Hippocampal formation (tissue), 2 donors: Measurements from ENCODE around the gene ZNF408.

Experiments
- DNase-seq, 2 donors: peaks; one replicate each; lab custom pipeline; 2025; lab: John Stamatoyannopoulos, UW

The ZNF408 gene

DNA sequence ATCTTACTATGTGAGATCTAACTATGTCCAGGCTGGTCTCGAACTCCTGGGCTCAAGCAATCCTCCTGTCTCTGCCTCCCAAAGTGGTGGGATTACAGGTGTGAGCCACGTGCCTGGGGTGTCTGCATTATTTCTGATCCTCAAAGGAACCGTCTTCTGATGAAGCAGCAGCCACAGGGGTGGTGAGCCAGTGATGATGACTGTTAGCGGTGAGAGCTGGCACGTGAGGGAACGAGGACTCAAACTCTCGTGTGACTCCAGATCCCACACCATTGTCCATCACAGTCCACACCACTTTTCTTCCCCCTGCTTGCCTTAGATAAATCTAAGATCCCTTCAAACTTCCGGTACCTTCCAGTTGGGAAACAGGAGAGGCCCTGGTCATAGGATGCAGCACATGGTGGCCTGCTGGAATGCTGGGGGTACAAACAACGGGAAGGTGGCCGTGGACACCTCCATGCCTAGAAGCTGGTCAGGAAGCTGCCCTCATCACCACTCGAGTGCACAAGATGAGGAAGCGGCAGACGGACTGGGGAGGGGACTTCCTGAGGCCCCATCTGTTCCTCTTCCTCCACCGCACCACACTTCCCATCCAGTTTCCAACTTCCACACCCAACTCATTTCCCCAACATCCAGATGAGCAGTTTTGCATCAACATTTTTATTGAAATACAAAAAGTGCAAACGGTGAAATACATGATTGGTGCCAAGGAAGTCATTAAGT is 24.2 kb upstream of the ZNF408 start:
- DNase-seq: no peak

DNA sequence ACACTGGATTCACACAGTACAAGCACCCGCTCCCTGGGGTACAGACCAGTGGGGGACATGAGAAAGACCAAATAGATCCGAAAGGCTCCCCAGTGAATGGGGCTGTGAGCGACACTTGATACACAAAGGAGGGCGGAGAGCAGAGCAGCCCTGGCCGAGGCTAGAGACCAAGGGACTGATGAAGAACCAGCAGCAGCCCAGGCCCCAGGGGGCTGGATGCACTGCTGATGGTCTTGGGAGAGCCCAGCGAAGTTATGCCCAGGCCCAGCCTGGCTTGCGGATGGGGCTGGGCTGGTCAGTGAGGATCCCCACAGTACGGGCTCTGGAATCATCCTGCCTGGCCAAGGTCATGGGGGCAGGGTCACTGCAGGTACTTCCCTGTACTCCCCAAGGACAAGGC is 23.7 kb upstream of the ZNF408 start:
- DNase-seq: no peak

DNA sequence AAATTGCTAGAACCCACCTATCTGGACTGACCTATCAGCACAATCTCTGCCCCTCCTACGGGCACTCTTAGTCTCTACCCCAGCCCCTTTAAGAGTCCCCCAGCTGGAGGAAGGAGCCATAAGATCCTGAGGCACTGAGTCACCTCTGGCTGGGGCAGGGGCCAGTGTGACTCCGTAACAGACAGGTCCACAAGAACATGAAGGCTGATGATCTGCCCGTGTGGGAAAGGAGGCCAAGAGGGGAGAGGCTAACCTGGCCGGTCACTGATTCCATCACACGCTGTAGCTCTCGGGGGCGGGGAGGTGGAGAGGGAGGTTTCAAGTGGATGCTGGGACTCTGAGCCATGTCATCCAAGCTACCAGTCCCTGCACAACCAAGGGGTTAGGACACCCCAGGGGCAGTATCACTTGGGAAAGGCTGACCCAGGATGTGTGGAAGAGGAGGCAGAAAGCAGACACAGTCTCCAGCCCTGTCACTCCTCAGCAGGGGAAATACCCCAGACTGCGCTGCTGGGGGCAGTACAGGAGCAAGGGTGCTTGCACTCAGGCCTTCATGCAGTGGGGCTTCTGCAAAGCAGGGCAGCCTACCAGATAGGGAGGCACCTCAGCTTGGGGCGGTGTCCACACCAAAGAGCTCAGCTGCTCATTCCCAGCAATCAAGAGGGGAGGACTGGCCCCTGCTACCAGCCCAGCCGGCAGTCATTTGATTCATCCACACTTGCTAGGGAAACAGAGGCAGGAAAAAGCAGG is 22.7 kb upstream of the ZNF408 start:
- DNase-seq: no peak

DNA sequence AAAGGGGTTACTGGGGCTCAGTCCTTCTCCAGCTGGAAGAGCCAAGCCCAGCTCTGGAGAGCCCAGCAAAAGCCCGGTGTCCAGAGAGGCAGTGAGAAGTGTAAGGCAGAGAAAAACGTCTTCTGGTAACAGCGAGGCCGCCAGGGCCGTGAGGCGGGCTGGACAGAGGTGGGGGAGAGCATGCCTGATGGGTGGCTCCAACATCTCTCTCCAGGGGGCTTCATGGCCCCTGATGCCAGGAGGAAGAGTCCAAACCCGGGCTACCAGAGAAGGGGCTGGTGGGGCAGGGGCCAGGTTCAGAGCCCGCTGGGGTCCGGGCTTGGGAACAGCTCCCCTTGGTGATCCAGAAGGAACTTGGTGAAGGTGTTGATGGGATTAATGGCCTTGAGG is 22.1 kb upstream of the ZNF408 start:
- no peak for DNase-seq

DNA sequence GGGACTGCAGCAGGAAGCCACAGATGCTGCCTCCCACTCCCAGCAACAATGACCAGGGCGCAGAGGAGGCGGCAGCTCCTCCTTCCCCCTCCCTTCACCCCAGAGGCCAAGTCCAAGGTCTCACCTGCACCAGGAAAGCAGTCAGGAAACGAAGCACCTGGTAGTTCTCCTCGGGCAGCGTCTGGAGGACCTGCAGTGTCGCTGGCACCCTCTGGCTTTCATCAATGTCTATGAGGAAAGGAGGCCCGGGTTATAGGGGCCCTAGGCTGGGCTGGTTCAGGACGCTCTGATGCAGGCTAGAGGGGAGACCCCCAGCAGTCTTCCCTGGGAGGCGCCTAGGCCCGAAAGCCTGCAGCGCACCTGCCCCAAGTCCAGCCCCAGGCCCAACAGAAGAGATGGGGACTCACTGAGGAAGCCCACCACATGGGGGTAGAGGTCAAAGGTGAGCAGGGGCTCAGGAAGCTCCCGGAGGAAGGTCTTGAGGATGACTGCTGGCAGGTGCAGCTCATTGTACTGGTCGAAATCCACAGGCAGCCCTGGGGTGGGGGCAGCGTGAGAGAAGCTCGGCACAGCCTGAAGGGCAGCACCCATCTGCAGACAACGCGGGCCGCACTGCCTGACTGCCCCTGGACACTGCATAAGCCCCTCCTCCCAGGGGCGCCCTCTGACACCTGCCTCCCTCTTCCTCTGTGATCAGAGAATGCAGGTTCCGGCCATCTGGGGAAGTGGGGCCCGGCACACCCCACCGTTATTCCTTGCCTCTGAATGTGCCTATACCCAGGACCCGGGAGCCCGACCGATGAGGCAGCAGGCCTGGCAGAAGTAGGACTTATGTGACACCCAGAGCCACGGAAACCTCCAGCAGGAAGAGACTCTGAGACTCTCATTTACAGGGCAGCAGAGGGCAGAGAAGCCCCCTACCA is 21.3 kb upstream of the ZNF408 start:
- DNase-seq: no peak

DNA sequence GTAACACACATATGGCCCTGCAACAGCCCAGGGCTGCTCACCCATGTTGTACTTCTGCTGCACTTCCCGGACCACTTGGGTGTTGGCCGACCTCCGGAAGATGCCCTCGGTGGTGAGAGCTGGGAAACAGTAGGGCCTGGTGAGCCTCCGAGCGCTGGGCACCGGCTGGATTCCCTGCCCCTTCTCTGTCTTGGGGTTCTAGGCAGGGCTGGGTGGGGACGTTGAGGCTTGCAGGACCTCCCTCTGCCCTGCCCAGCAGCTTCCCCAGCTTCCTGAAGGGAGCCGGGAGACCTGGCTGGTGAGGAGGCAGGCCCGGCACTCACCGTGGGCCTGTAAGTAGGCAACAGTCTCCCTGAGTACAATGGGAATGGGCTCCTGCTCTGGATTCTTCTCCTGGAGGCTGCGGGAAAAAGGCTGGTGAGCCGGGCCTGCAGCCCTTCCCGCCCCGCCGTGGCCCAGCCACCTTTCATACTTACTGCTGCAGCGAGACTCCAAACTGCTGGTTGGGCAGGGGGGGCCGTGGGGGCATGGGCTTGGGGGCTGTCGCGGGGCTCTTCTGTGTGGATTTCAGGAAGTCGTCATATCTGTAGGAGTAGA is 20.6 kb upstream of the ZNF408 start:
- DNase-seq: no peak

DNA sequence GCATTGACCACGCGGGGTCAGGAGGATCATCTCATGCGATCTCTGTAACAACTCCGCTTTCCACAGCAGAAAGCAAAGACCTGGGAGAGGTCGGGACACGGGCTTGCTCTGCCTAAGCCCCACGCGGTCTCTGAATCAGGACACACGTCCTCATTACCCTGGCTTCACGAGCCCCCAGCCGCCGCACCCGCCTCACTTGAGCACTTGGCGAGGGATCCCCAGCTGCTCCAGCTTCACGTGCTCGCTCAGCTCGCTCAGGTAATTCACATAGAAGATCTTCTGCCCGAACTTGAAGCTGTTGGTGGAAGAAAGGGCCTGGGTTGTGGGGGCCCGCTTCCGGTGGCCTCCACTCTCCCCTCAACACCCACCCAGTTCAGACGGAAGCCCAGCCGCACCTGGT is 20.0 kb upstream of the ZNF408 start:
- no peak for DNase-seq

DNA sequence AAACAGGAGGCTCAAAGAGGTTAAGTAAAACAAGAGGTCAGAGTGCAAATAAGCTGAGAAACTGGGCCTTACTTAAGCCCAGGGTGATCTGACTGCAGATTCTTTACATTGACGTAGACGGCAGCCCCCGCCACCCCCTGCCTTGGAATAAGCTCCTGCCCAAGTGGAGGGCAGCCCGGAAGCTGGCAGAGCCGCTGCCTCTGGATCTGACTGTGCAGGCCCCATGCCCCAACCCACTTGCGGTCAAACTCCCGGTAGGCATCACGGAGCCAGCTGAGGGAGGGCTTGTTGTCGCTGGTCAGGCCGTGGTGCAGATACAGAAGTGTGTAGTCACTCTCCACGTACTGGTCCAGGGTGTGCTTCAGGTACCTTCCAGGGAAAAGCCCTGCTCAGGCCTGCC is 19.0 kb upstream of the ZNF408 start:
- DNase-seq: no peak

DNA sequence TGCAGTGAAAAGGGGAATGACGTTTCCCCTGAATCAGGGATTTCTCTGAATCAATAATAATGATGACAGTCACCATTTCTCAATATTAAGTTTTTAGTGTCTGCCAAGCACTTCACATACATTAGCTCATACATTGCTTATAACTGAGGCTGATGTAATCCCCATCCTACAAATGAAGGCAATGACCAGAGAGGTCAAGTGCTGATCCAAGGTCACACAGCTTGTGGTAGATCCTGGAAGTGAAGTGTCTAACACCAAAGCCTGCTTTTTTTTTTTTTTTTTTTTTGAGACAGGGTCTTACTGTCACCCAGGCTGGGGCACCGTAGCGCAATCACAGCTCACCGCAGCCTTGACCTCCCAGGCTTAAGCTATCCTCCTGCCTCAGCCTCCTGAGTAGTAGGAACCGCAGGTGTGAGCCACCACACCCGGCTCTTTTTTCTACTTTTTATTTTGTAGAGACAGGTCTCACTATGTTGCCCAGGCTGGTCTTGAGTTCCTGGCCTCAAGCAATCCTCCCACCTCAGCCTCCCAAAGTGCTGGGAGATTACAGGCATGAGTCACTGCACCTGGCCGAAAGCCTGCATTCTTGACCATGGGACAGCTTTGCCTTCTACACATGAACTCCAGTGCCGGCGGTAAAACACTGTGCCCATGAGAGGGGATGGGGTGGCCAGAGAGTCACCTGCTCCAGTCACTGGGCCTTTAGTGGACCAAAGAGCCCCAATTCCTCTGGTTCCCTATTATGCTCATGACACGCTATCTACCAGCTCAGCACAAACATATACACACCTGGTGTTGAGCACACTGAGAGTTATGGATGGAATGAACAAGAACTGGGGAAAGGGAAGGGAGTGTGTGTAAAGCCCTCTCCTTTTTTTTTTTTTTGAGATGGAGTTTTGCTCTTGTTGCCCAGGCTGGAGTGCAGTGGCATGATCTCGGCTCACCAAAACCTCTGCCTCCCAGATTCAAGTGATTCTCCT is 17.8 kb upstream of the ZNF408 start:
- DNase-seq: no peak

DNA sequence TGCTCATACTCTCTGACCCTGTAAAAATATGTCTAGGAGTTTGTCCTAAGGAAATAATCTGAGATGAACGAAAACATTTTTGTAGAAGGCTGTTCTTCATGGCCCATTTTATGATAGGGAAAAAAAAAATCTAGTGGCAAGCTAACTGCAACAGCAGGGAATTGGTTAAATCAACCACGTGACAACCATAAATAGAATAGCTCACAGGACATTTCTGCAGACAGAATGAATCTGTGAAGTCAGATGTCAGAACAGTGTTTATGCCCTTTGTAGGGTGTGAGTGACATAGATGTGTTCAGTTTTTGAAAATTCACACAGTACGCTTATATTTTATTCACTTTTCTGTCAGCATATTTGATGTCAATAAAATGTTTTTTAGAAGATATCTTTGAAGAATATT is 16.5 kb upstream of the ZNF408 start:
- DNase-seq: peak in 1 of 2 donors; percentile 55

DNA sequence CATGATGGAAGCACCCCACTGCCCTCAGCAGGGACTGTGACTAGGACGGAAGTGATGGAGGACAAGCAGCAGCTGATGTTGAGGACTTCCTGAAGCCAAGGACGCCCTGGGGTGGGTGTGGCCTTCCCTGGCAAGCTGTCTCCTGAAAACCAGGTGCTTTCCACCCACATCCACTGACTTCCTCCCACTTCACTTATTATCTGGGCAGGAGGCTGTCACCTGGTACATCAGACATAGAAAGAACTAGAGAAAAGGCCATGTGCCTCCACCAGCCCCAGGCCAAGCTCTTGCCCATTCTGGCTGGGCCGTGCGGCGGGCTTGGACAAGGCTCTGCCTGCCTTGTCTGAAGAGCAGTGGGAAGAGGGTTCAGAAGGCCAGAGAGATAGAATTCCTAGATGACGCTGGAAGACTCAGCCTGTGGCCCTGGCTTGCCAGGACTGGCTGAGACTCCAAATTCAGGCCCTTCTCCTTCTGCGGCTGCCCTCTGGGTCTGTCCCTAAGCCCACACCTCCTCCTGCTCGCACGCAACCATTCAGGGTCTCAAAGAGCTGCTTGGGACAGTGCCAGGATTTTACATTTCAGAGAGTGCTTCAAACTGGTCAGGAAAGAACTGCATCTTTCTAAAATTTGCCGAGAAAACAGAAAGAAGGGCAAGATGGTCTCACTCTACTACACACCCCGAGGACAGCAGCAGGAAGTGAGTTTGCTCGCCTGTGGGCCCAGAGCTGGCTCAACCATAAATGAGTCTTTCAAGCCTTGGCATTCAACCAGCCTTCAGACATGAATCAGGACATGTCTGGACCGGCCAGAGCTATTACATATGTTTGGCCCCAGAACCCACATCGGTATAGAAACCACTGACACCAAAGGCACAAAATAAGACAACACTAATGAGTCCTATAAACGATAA is 13.7 kb upstream of the ZNF408 start:
- DNase-seq: peak in 1 of 2 donors; percentile 30

DNA sequence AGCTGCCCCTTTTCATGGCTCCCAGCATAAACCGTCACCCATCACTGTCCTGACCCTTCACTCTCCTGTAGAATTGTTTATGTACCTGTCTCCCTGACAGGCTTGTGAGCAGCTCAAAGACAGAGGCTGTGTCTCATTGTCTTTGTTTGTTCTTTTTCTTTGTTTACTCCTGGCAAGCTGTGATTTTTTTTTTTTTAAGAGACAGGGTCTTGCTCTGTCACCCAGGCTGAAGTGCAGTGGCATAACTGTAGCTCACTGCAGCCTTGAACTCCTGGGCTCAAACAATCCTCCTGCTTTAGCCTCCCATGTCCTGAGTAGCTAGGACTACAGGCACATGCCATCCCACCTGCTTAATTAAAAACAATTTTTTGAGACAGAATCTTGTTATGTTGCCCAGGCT is 10.1 kb upstream of the ZNF408 start:
- no peak for DNase-seq

DNA sequence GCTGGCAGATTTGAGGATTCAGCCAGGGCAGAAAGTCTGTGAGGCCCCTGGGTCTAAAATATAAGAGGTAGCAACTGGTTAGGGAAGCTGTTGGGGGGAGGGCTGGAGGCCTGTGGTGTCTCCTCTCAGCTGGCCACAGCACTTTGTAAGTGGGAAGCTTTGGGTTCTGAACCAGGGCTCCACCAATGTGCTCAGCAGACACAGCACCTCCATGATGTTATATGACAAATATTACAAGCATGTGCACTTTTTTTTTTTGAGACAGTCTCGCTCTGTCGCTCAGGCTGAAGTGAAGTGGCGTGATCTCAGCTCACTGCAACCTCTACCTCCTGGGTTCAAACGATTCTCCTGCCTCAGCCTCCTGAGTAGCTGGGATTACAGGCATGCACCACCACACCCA is 8.4 kb upstream of the ZNF408 start:
- no peak for DNase-seq

DNA sequence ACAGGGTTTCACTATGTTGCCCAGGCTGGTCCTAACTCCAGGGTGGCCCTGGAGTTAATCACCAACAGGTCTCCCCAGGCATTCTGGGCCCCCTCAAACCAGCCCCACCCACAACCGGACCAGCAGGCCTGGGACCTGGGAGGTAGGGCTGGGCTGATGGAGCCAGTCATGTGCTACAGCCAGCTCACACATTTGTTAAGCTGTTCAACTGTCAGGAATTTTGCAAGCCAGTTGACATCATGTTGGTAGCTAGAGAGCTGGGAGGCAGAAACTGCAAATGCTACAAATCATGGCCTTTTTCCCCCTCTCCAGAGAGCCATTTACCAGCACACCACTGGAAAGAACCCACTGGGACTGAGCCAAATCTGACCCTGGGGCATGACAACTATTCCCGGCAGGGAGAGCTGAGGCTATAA is 7.2 kb upstream of the ZNF408 start:
- DNase-seq: no peak

DNA sequence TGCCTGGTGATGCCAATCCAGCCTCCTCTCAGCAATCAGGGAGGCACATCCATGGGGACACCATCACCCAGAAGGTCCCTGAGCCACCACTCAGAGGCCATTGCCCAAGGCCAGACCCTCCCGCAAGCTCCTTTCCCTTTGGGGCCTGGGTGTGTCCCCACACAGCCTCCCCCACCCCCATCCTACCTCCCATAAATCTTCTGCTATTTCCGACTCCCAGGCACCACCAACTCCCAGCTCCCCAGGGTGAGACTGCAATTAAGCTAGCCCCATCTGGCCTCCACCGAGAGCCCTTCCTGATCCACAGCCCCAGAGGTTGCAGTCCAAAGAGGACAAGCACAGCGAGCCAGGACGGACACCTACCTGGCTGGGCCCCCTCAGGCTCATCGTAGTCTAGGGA is 6.8 kb upstream of the ZNF408 start:
- DNase-seq: no peak

DNA sequence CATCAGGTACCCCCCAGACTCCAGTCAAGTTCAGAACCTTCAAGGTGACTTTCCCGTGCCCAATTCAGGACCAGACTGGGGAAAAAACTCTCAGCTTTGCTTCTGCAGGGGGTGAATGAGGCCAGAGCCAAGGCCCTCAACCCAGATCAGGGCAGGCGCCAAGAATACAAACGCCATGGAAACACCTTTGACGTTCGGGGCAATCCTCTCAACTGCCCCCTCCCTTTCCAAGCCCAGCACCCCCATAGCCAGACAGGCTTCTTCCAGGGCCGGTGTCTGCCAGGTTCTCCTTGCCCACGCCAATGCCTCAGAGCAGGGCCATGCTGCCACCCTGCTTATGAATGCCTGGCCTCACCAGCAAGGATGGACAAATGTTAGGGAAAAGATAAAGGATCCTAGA is 6.2 kb upstream of the ZNF408 start:
- no peak for DNase-seq

DNA sequence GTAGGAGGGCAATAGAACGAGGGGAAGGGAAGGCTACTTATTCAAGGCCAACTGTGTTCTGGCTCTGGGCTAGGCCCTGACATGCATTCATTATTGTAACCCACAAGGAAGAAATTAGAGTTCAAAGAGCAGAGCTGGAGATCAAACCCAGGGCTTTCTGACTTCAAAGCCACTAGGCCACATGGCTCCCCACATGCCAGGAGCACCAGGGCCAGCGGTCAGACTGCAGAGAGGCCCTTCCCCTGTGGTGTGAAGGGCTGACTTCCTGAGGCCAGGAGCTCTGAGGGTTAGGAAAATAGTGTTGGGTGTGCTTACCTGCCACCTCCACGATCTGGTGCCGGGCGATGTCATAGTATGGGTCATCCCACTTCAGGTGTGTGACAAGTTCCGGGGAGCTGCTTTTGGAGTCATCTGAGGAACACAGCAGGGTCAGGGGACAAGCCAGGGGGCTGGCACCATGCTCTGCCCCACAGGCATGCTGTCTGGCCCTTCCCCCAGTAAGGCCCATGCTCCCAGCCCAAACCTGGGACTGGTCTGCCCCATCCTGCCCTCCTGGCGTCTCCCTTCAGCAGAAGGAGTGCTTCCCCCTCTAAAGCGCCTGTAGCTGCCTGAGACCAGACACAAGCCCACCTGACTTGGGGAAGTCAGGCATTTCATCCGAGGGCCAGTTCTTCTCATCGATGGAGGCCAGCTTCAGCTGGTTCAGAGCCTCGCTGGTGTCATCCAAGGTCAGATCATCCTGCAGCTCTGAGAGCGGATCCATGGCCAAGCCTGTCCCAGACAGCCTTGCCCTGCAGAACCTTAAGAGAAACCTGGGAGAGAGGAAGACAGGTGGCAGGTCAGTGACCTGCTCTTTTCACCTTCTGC is 5.3 kb upstream of the ZNF408 start:
- no peak for DNase-seq

DNA sequence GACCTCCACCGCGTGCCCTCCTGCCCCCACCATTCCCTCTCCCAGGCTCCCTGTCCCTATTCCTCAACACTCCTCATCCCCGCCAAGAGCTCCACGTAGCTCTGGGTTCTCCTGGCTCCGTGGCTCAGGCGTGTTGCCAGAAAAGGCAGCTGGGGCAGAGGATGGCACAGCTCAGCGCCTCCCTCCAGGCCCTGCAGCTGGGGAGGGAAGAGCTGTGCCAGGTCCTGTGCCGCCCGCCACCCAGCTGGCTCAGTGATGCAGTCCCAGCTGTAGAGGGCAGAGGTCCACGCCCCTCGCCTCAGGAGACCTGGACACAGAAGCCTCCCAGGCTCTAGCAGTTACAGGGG is 4.6 kb upstream of the ZNF408 start:
- DNase-seq: peak; percentile 90 to 93

DNA sequence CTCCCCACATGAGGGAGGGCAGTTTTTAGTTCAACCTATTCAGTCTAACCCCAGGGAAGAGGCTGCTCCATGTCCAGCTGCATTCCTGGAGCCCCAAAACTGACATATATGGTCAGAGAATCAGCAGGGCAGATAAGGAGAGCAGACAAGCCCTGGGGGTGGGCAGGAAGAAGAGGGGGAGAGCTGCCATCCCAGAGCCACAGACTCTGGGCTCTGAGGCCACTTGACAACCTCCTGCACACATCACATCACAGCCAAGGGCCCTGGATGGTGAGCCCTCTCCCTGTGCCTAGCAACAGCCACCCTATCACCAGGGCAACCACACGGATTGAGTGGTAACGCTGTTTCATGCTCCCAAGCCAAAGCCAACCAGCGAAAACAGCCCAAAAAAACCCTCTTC is 3.5 kb upstream of the ZNF408 start:
- DNase-seq: peak; percentile 58
